K562 (cell line): ENCODE measurements around the gene LRRC49. TPM values are rescaled to one million over a fixed set of nuclear protein-coding genes. Genes with fewer than 3 reads are reported as not detected.

Experiments
- ATAC-seq: fragments of 200-7000 bp; cut with Tn5 transposase; 3 replicates; pipeline ENCODE4 v1.9.1; 2020; ENCODE audit warnings: moderate library complexity
- BruUV-seq: library from RNA; stranded (reverse); fragments of 400-500 nt; replicated peaks from 2 replicates; lab custom pipeline; 2021; lab: Mats Ljungman, UMichigan
- CTCF ChIA-PET: fragments of 300-600 bp; formaldehyde crosslinking; extraction: SDS; loops from one replicate; lab custom pipeline; 2021; ENCODE audit warnings: low intra/inter-chr PET ratio; lab: Yijun Ruan, JAX
- POLR2A ChIA-PET: fragments of 300-600, 350-650 bp; sonication (Branson Sonifier 250); formaldehyde crosslinking; extraction: SDS; loops from one replicate; lab custom pipeline; 2021; ENCODE audit warnings: antibody characterized with exemption, inconsistent platforms; lab: Yijun Ruan, JAX
- DNase-seq, 4 experiments: peaks; one replicate each; pipeline versions ENCODE4 v3.0.0 to v3.0.0-alpha.2; 2011 to 2018; ENCODE audit warnings: low spot score in 3 of 4, mixed read lengths in 3 of 4; ENCODE audit errors: extremely low read depth in 1 of 4
- FAIRE-seq: peaks from 2 replicates; lab custom pipeline; 2011; peaks lifted over from hg19 to GRCh38; lab: Jason Lieb, UNC
- H2AFZ ChIP-seq: 2 replicates; pipeline ENCODE4 v1.6.0; 2011; ENCODE audit warnings: low read depth, low read length, control low read depth, inconsistent platforms
- H3K27ac ChIP-seq: fragments of 200-600 bp; 3 replicates; pipeline ENCODE4 v1.8.0; 2011; ENCODE audit warnings: low read depth, mild to moderate bottlenecking, control low read depth, inconsistent platforms, low read length, moderate library complexity, mixed read lengths; ENCODE audit errors: extremely low read depth
- H3K27me3 ChIP-seq, 2 experiments: fragments of 300-600 bp in 1 of 2; 2 replicates in 1 of 2; 3 replicates in 1 of 2; pipeline versions ENCODE4 v1.6.0 to v1.8.0; 2011; ENCODE audit warnings: inconsistent platforms in 2 of 2, low read length in 2 of 2, mild to moderate bottlenecking in 1 of 2, mixed read lengths in 1 of 2, moderate library complexity in 1 of 2; ENCODE audit not compliant: control insufficient read depth in 2 of 2, insufficient read depth in 2 of 2
- H3K36me3 ChIP-seq: fragments of 300-600 bp; 3 replicates; pipeline ENCODE4 v1.8.0; 2011; ENCODE audit warnings: mild to moderate bottlenecking, low read length, inconsistent platforms; ENCODE audit not compliant: control insufficient read depth, insufficient read depth
- H3K4me1 ChIP-seq, 2 experiments: fragments of 200-600 bp in 1 of 2; replicated peaks in 1 of 2; 2 replicates in 1 of 2; 3 replicates in 1 of 2; pipeline versions ENCODE4 v1.5.1 to v1.8.0; 2011; ENCODE audit warnings: inconsistent platforms in 2 of 2, low read length in 2 of 2, mild to moderate bottlenecking in 1 of 2, mixed read lengths in 1 of 2, moderate library complexity in 1 of 2; ENCODE audit not compliant: control insufficient read depth in 2 of 2, insufficient read depth in 2 of 2
- H3K4me2 ChIP-seq: 2 replicates; pipeline ENCODE4 v1.6.1; 2011; ENCODE audit warnings: low read length, control low read depth, inconsistent platforms, mixed read lengths; ENCODE audit not compliant: insufficient read depth
- H3K4me3 ChIP-seq: fragments of 200-600 bp; sonication (generic), shearing (Covaris generic); 2 replicates; pipeline ENCODE4 v1.5.1; 2016; ENCODE audit warnings: control low read depth, inconsistent platforms
- H3K79me2 ChIP-seq: fragments of 200-600 bp; 3 replicates; pipeline ENCODE4 v1.8.0; 2011; ENCODE audit warnings: low read length, inconsistent platforms; ENCODE audit not compliant: control insufficient read depth, insufficient read depth
- H3K9ac ChIP-seq, 2 experiments: 2 replicates each; pipeline versions ENCODE4 v1.6.0 to v1.6.1; 2011; ENCODE audit warnings: low read depth in 2 of 2, low read length in 2 of 2, control low read depth in 1 of 2, inconsistent platforms in 1 of 2, mild to moderate bottlenecking in 1 of 2, mixed read lengths in 1 of 2; ENCODE audit not compliant: insufficient read depth in 1 of 2
- H3K9me1 ChIP-seq: one replicate; pipeline ENCODE4 v1.6.0; 2011; ENCODE audit warnings: inconsistent platforms, mild to moderate bottlenecking, low read length, moderate library complexity; ENCODE audit not compliant: control insufficient read depth, insufficient read depth
- H3K9me3 ChIP-seq: replicated peaks from 2 replicates; pipeline ENCODE4 v1.5.1; 2011; ENCODE audit warnings: low read depth, low read length, inconsistent platforms; ENCODE audit not compliant: control insufficient read depth, insufficient read depth
- H4K20me1 ChIP-seq: replicated peaks from 2 replicates; pipeline ENCODE4 v1.6.1; 2011; ENCODE audit warnings: low read length, inconsistent platforms, mixed read lengths; ENCODE audit not compliant: control insufficient read depth, insufficient read depth
- CEBPB ChIP-seq: fragments of 450-650 bp; IDR thresholded peaks from 2 replicates; pipeline ENCODE4 v1.6.1; 2016; ENCODE audit warnings: missing genetic modification characterization, missing compliant biosample characterization
- CXXC5 ChIP-seq: fragments of 250-450 bp; sonication (Bioruptor Pico); IDR thresholded peaks from 2 replicates; pipeline ENCODE4 v1.8.0; 2022; ENCODE audit warnings: inconsistent platforms, mild to moderate bottlenecking, moderate library complexity
- ELK1 ChIP-seq: sonication (generic); formaldehyde crosslinking; IDR thresholded peaks from 2 replicates; pipeline ENCODE4 v1.8.1; 2022; ENCODE audit warnings: missing genetic modification reagents
- IRF2 ChIP-seq: sonication (generic); formaldehyde crosslinking; IDR thresholded peaks from 2 replicates; pipeline ENCODE4 v1.8.1; 2022; ENCODE audit warnings: mild to moderate bottlenecking, missing genetic modification reagents
- KLF1 ChIP-seq: fragments of 450-650 bp; IDR thresholded peaks from 2 replicates; pipeline ENCODE4 v1.6.1; 2016; ENCODE audit warnings: missing genetic modification characterization, missing compliant biosample characterization
- MYNN ChIP-seq, 2 experiments: sonication (generic); formaldehyde crosslinking in 1 of 2; IDR thresholded peaks; 2 replicates each; pipeline versions ENCODE4 v1.5.0 to v1.6.1; 2016 to 2020; ENCODE audit warnings: antibody characterized with exemption in 1 of 2, missing genetic modification reagents in 1 of 2
- PHF21A ChIP-seq: fragments of 450-650 bp; IDR thresholded peaks from 2 replicates; pipeline ENCODE4 v1.6.1; 2017; ENCODE audit warnings: low read depth, borderline replicate concordance
- RBM22 ChIP-seq: fragments of 200-400 bp; formaldehyde crosslinking; IDR thresholded peaks from 2 replicates; pipeline ENCODE4 v1.6.1; 2018; ENCODE audit warnings: low read length, low read depth; ENCODE audit not compliant: poor library complexity, severe bottlenecking
- ZBTB17 ChIP-seq: fragments of 450-650 bp; formaldehyde crosslinking; IDR thresholded peaks from 2 replicates; pipeline ENCODE4 v1.4.0; 2020; ENCODE audit warnings: mild to moderate bottlenecking
- ZNF384 ChIP-seq: IDR thresholded peaks from 2 replicates; pipeline ENCODE4 v1.6.1; 2012; ENCODE audit warnings: low read depth, low read length, improper control_type of control experiment
- WGBS: fragments of 100-300 bp; shearing (Covaris generic); methylation state at CpG from one replicate; pipeline ENCODE4 v1.1.6; 2016; ENCODE audit warnings: low coverage, mixed read lengths; ENCODE audit not compliant: insufficient coverage; ENCODE audit errors: missing lambda C conversion rate; 5-methylcytosine and 5-hydroxymethylcytosine counted together
- in situ Hi-C: fragments of 300-500 bp; cut with MboI; formaldehyde crosslinking; loops from 4 replicates; pipeline ENCODE4 v1.15.0; 2018; ENCODE audit warnings: inconsistent platforms, mixed read lengths
- intact Hi-C: fragments of 100-400 bp; cut with micrococcal nuclease; formaldehyde crosslinking; loops from 2 replicates; pipeline ENCODE4 v1.14.2; 2022
- polyA plus RNA-seq, 8 experiments: library from polyadenylated mRNA; depleted of rRNA in 4 of 8; stranded (reverse) in 5 of 8; unstranded in 3 of 8; fragments of >200 nt; fragmentation: Nextera tagmentation in 2 of 8; fragmentation: Illumina TruSeq in 1 of 8; extraction: Ambion mirVana in 2 of 8; extraction: Trizol in 1 of 8; gene quantifications; 2 replicates each; pipeline versions ENCODE4 v1.2.1 to v1.2.3, GENCODE V29; 2011 to 2014; ENCODE audit warnings: inconsistent platforms in 1 of 8, missing spikeins in 1 of 8
- total RNA-seq, 7 experiments: library from RNA; depleted of rRNA in 6 of 7; stranded (reverse); fragments of >200 nt in 6 of 7; fragmentation: Illumina TruSeq in 2 of 7; extraction: Trizol in 2 of 7; gene quantifications; 2 replicates each; pipeline versions ENCODE4 v1.2.1 to v1.2.3, GENCODE V29; 2011 to 2021; ENCODE audit warnings: low replicate concordance in 1 of 7

The LRRC49 gene
- total and polyA plus RNA-seq, 9 of the 15 experiments (the other 6 are each of a cell fraction or from before 2014, with no cell fraction given) = 0.32 TPM; not detected in 8

GRCh38 chr15:71083349-71083748, 190.7 kb downstream of the LRRC49 start:
- no peaks in the 10 kb centered on the region for H3K36me3 ChIP-seq
- WGBS = 4% methylated on average over 5 of the region's 5 CpGs
- in situ Hi-C loops (no loop called here), intact Hi-C loops (no loop called here)
- no peak for DNase-seq
- H3K27me3 ChIP-seq = no peaks in the 10 kb centered on the region
- H3K9me3 ChIP-seq = no peaks in the 10 kb centered on the region
- H3K9ac ChIP-seq = no peak overlapping the region
- no peaks in the 10 kb centered on the region for H3K9me1 ChIP-seq
- no peak for TF ChIP-seq ZNF384
- no peak for TF ChIP-seq CEBPB
- ChIA-PET CTCF (no interaction called here), POLR2A (no interaction called here)
- H3K27ac ChIP-seq = no peak overlapping the region
- ATAC-seq = no peak
- FAIRE-seq = no peak
- H4K20me1 ChIP-seq = no peaks in the 10 kb centered on the region
- no peak overlapping the region for H3K4me3 ChIP-seq
- H3K4me2 ChIP-seq = no peak overlapping the region
- no peaks in the 10 kb centered on the region for H3K4me1 ChIP-seq
- BruUV-seq = no TSS peak
- no peak overlapping the region for H2AFZ ChIP-seq
- no peaks in the 10 kb centered on the region for H3K79me2 ChIP-seq

GRCh38 chr15:71084264-71084663, 191.6 kb downstream of the LRRC49 start:
- Histone ChIP-seq H3K4me3 (no peak overlapping the region), H3K4me2 (no peak overlapping the region), H3K27me3 (no peaks in the 10 kb centered on the region), H3K9me3 (no peaks in the 10 kb centered on the region), H3K4me1 (no peaks in the 10 kb centered on the region), H3K9ac (no peak overlapping the region), H3K9me1 (no peaks in the 10 kb centered on the region), H3K36me3 (no peaks in the 10 kb centered on the region), H4K20me1 (no peaks in the 10 kb centered on the region), H3K79me2 (no peaks in the 10 kb centered on the region), H2AFZ (no peak overlapping the region), H3K27ac (no peak overlapping the region)
- POLR2A ChIA-PET = no interaction called here
- ATAC-seq = no peak
- WGBS = 0% methylated on average over 2 of the region's 2 CpGs
- no TSS peak for BruUV-seq
- intact Hi-C loops = no loop called here
- FAIRE-seq = no peak
- in situ Hi-C loops = no loop called here
- DNase-seq = no peak
- CTCF ChIA-PET = no interaction called here
- TF ChIP-seq PHF21A (no peak), ELK1 (no peak), RBM22 (no peak), CXXC5 (CRISPR knock-in tag) (no peak), IRF2 (CRISPR knock-in tag) (no peak), MYNN (IDR thresholded peaks at IDR 0.05) (no peak), MYNN (CRISPR knock-in tag; IDR thresholded peaks at IDR 0.05) (no peak), KLF1 (tag) (no peak), ZBTB17 (CRISPR knock-in tag) (no peak)
